Measurements from ENCODE around the gene BBX.
"Not testable (repeated sequence)": the region's sequence is repeated elsewhere in the genome, so short reads cannot be mapped to it uniquely, and the experiment has no call there.

The BBX gene

DNA sequence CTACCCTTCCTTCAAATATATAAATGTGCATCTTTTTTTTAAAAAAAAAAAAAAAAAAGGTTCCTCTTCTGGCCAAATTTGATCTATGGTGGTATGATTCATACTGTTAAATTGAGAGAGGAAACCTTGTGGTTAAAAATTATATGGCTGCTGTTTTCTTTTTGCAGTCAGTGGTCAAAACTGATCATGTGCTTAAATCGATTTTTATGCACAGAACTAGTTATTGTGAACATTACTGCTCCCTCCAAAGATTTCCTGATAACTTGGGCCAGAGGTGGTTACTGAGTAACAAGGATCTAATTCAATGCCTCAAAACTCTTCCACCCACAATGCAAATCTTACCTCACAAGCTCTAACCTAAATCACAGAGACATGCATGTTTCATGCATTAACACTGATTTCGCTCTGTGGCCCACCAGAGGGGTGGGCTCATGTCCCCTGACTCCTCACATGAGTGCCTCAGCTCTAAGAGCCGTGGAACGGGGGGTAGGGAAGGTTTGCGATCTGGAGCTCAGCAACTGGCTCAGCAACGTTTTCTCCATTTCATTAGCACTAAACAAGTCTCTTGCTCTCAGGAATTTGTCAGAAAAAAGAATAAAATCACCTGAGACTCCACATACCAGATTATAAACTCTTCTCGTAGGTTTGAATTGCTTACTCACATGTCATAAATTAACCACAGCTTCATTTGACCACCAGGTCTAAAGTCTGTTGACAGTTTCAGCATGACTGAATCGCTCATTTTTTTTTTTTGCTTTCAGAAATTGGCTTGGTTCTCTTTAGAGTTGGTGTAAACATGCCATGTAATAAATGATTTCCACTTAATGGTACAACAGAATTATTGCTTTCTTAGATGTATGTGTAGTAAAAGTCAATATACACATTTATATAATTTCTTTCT is 287.7 kb downstream of the BBX start:
- DNase-seq: no peak

DNA sequence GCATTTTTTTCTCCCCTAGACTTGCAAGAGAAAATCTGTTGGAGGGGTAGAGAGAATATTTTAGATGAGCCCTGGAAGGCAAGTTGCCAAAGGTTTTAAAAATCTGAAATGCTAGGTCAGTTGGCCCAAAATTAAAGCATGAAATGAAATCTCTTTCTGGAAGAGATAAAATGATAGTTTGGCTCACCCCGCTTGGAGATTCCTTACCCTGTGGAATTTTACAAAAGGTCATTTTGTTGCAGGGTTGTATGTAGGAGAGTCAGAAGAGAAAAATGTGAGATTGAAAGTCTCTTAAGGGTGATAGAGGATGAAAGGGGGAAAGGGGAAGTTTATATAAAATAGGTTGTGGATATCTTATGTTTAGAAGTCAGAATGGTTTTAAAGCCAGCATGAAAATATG is 290.3 kb downstream of the BBX start:
- no peak for DNase-seq

DNA sequence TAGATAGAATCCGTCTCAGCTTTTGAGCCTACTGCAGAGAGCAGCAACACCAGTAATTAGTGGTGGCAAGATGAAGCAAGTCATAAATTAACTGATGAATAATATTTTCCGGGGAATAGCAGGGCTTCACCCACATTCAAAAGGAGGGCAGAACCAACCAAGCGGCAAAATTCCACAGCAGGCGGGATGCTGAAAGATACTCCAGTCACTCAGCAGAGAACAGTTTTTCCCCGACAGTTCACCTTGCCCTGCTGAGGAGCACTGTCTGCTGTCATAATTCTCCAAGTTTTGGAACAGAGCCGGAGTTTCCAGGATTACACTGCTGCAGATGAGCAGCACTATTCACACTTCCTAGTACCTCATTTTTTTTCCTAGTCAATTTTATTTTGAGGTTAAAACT is 293.3 kb downstream of the BBX start:
- DNase-seq: no peak

DNA sequence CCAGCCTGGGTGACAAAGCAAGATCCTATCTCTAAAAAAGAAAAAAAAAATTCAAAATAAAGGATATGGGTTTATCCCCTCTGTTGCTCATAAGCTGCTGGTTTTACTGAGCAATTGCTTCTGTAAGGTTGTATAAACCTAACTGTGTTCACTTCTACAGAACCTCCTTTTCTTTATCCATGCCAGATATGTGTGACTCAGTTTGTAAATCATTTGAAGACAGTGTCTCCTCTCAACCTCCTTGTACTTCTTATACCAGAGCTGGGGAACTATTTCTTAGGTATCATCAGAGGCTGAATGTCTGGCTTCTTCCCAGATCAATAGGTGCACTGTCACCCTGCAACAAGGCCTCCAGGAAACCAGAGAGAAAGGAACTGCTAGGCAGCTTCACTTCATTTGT is 294.3 kb downstream of the BBX start:
- DNase-seq: no peak

DNA sequence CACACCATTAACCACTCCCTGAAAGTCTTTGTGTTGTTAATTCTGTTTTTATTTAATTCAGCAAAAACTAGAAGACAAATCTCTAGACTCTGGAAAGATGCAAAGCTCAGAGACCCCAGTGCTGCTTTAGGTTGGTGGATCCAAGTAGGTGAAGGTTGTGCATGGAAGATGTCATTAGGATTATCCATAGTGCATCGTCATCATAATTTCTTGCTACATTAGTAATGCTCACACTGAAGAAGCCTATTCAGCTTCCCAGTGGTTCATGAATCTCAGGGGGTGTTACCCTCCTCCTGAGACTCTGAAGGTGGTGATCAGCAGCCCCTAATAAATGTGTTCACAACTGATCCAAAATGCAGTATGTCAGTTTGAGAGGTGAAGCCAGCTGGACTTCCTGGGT is 295.3 kb downstream of the BBX start:
- no peak for DNase-seq

DNA sequence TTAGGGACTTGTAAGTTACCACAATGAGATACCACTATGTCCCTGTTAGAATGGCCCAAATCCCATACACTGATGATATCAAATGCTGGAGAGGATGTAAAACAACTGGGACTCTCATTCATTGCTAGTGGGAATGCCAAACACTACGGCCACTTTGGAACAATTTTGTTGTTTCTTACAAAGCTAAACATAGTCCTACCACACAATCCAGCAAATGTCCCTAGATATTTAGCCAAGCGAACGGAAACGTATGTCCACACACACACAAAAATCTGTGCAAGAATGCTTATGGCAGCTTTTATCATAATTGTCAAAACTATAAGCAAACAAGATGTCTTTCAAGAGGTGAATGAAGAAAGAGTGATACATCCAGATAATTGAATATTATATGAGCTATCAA is 296.9 kb downstream of the BBX start:
- no peak for DNase-seq

DNA sequence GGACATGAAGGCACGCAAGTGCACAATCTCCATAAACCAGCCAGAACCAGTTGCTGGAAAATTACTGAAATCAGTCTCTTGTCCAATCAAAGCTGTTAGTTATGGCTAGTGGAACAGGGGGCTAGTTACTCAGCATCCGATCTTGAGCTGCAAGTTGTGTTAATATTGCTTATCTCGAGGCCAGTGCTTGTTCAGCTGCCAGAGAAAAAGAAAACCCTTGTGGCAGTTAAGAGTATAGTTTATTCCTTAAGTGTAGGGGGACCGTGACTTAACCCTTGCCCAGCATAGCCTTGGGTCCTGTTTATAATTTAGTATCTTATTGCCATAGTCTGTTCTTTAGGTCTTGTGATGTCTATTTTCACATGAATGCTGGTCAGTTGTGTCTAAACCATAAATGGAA is 299.5 kb downstream of the BBX start:
- no peak for DNase-seq

DNA sequence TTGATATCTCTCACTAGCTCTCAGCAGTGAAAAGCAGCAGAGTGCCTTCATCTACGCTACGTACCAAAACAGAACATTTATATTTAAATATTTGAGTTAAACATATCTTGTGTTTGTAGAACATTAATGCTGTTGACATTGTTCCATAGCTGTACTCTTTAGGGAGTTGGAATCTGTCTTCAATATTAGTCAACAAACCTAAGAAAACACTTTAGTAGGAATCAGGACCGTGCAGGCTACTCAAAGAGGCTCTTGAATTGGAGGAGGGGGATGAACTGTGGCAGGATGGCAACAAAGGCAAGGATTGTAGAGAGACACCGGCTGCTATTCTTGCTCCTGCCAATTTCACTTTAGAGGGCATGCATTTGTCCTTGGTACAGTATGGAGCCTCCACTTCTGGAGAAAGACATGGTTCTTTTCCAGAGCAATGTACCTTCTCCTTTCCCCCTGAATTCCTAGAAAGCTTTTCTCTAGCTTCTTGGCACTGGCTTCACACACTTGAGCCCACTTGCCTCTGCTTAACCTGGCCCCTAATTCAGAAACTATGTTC is 302.1 kb downstream of the BBX start:
- no peak for DNase-seq

DNA sequence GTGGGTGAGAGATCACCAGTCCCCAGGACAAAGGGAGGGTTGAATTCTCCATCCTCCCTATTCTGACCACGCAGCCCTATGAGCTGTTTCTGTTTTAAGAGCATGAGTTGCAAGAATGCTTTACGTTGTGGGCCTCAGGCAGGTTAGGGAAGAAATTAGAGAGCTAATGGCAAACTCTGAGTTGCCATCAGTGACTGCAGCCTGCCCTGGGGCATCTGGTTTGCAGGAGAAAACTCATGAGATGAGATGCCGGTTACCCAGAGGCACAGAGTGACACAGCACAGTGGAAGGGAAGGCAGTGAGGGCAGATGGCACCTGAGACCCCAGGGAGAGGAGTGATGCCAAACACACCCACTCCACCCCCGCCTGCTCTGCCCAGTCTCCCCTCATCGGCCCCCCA is 302.8 kb downstream of the BBX start:
- no peak for DNase-seq

DNA sequence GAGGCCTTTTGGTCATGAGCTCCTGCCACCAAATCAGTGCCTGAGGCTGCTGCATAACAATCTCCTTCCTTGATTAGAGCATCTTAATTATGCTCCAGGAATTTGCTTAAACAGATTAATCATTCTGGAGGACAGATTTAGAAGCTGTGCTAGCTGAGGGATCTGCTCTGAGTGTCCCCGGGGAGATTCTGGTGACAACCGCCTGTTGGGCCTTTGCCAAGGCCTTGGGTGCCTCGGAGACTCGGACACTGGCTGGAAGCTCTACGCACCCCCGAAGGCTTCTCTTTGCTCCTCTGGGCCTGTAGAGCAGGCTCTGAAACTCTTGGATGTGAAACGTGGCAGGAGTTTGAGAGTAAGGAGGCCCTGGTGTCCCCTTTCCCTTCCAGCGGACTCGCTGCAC is 304.0 kb downstream of the BBX start:
- DNase-seq: no peak

DNA sequence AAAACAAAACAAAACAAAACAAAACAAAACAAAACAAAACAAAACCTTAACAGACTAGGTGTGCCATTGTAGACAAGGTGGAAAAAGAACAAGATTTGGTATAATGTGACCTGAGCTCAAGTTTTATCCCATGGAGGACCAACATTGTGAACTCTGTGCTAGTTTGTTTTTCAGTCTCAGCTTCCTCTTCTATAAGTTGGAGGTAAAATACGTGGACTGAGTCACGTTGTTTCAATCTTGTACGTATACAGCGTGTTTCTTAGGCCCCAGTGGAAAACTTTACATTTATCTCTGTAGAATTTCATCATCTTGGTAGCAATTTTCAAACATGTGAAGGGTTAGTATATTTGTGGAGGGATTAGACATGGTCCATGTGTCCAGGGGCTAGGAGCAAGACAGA is 306.4 kb downstream of the BBX start:
- DNase-seq: no peak

DNA sequence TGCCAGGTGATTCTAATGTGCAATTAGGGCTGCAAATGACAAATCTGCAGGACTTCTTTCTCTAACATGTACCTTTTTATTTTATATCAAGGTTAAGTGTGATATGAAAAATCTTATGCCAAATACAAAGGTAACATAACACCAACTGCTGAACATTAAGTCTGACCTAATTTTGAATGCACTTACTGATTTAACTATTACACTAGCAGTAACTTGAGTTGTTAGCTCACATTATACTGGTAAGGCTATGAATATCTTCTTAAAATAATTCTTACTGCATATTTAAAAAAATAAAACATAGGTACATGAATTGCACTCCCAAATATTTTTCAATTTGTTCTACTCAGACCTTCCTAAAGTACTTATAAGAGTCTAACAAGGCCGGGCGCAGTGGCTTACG is 308.8 kb downstream of the BBX start:
- no peak for DNase-seq

DNA sequence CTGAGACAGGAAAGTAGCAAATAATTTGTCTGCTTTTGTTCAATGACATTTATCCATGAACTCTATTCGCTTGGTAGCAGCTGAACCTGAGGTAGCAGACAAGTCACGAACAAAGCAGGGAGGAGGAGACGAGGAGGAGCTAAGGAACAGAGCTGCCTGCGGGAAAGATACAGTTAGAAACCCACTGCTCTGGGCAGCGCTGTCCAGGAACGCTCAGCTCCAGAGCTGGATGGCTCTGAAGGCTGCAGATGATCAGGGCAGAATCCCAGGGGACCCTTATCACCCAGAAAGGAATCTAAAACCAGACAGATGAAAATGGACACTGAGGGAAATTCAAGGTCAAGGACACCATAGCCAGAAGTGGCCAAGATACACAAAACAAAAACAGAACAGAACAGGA is 310.3 kb downstream of the BBX start:
- DNase-seq: no peak

DNA sequence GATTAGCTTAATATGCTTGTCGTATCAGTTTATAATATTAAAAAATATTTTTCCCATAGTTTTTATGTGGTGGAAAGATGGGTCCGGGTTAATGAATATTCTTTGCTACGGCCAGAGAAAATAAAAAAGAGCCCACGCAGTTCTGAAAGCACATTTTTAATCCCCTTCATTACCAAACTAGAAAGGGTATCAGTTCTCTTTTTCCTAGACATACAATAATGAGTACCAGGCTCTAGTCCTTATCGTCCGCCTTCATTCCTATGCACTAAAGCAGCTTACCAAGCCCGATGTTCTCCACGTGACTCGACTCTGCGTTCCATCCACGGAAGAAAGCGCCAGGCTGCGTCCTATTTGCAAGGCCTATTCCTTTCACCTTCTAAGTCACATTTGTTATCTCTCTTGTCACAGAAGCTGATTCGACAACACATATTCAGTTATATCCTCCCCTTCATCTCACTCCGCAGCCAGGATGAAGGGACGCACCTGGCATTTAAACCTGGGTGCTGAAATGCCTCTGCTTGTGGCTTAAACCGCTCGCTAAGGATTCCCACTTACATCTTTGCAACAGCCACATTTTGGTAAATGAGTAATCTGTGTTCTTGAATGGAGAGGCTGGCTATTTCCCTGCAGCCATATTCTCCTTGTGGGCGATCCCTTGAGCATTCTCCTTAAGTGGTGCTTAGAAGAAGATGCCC is 311.1 kb downstream of the BBX start:
- no peak for DNase-seq

DNA sequence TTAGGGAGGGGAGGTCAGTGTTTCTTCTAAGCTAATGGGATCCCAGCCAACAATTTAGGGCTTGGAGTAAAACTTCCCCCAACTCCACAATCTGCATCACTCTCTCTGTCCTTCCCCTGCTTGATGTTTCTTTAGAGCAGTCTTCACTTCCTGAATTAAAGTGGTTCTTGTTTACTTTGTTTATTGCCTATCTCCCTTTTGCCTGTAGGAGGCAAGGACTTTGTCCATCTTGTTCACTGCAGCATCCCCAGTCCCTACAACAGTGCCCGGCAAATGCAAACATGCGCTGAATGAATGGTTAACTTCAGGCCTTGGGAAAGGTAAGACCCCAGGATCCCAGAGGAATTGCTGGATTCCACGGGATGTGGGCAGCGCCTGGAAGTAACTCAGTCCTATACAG is 312.2 kb downstream of the BBX start:
- DNase-seq: not testable (repeated sequence)

DNA sequence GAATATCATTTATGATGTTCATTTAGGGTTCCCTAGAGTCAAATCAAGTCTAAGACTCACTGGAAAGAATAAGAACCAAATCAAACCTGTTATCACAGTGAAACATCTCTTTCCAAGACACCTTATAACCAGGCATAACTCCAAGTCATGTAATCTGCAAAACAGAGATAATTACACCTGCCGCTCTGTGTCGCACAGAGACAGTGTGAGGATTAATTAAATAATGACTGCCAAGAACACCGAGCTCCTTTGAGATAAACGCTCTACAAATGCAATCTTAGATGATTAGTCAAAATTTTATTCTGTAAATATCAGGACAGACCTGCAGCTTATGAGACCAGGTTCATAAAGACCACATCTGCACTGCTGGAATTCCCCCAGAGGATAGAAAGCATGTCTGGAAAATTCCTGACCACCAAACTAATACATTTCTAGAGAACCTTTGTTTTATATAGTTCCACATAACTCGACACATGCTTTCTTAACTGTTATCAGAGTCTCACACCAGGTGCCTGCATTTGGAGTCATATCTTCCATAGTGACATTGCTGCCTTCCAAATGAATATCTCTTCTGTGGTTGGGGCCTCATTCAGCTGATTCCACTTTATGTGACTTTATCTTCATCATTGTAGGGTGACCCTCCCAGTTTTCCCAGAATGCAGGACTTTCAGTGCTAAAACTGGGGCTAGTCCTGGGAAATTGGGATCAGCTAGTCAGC is 315.3 kb downstream of the BBX start:
- DNase-seq: no peak

DNA sequence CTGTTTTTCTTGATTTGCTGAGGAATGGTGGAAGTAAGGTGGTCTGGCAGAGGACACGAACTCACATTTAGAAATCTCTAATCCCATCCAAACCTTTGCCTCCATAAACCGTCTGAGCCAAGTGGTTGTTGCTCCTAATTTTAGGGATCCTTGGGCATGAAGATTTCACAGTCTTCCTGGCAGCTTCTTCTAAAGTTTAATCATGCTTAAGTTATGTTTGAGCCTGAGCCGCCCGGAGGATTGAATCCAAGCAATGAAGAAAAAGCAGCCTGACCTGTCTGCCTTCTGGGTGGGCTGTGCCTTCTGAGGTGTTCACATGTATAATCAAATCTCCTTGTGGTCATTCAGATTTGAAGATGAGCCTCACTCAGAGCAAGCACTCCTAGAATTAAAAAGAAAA is 319.1 kb downstream of the BBX start:
- DNase-seq: no peak

DNA sequence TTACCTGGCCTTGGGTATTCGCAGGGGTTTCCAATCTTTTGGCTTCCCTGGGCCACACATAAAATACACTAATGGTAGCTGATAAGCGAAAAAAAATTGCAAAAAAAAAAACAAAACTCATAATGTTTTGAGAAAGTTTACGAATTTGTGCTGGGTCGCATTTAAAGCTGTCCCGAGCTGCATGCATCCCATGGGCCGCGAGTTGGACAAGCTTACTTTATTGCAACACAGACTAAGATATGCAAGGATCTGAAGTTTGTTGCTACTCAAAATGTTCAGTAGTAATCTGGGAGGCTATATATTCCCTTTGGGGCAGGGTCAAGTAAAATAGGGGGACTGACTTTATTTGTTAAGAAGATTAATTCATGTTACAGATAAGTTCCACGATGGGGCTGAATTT is 320.2 kb downstream of the BBX start:
- DNase-seq: no peak

DNA sequence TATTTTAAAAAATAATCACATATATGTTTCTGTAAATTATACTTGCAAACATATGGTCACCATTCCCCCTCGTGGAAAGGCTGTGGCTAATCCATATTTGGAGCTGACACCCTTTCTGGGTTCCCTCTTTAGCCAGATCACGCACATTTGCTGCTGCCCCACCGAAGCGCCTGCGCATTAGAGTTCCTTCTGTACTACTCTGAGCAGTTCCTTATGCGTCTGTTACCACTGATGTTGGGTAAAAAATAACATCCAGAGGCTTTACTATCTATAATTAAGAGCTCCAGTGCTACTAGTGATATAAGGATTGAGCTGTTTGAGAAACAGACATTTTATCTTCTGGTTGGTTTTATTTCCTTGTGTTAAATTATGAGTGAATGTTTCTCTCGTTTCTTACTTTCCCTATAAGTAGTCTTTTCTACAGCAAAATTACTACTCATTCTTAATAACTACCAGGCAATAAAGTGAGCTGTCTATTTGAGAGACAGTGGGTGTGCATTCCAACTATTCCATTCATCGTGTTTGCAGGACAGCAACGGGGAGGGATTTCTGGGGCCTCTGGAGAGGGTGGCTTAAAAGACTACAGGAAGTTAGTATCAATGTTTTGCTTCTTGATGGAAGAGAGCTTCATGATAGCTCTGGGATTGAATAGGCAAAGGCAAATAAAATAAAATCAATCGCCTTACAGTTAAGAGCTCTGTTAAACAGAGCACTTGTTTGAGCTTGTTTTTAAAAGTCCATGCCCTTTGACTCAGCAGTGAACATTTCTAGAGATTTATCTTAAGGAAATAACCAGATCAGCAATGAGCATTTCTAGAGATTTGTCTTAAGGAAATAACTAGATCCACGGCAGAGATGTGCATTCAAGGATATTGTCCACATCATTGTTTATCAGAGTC is 322.9 kb downstream of the BBX start:
- DNase-seq: no peak

DNA sequence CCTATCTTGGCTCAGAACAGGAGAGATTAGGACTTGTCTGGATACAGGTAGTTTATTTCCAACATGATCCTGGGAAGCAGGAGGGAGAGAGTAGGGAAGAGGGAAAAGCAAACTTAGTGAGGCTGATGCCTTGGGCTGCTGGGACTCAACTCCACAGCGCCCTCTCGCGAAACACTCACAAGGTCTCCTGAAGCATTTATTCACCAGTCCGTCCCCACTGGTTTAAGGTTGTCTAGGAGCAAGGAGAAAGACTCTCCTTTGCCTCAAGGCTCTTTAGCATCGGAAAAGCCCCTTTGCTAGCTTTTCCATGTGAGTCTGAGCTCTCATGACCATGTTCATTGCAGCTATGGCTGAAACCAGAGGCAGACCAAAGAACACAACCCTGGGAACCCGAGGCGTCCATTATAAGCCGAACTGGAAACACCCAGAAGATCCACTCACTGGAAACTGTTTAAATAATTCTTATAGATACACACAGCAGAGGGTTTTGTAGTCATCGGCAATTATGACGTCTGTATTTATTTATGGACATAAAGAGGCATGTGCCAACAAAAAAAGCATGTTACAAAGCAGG is 323.6 kb downstream of the BBX start:
- no peak for DNase-seq

DNA sequence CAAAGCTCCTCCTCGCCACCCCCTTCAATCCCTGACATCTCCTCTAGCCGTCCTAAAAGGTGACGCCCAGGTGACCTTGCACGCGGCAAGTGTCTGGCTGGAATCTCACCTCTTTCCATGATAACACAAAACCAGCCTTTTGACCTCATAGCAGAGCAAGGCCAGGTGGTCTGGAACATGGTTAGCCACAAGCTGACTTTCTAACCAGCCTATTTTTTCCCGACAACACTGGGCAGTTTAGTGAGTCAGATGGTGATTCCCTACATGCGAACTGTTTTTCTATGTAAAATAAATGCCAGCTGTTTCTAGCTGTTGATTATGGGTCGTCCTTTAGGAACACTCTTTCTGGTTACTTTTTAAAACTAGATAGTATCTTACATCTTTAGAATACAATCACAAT is 325.0 kb downstream of the BBX start:
- DNase-seq: no peak

DNA sequence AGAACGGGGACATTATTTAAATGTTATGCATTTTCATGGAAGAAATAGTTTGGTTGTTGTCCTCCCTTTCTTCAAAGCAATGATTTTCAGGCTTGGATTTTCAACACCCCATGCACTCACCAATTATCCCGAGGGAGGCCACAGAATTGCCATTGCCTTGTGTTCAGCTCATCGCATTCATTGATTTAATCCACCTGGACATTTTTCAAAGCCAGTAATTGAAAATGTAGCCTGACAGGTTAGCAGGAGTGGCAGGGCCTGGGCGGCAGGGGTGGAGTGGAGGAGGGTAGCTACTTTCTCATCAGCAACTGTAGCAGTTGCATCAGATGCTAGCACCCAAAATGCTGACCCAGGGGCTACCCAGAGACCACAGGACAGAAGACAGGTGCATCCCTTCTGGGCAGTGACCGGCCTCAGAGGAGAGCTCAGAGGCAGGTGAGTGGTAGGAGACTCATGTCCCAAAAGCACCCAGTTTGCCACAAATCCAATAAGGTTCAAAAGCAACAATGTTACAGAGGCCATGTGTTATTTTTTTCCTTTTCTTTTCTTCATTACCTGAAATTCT is 325.7 kb downstream of the BBX start:
- no peak for DNase-seq
